HG03378 (cell line): Measurements from ENCODE around the gene LAMA1.

ENCODE experiments used
- ATAC-seq: cut with Tn5 transposase; IDR thresholded peaks from one replicate; pipeline ENCODE4 v1.9.1; 2021; ENCODE audit warnings: mild to moderate bottlenecking, moderate library complexity; ENCODE audit not compliant: unreplicated experiment

LAMA1 gene

DNA sequence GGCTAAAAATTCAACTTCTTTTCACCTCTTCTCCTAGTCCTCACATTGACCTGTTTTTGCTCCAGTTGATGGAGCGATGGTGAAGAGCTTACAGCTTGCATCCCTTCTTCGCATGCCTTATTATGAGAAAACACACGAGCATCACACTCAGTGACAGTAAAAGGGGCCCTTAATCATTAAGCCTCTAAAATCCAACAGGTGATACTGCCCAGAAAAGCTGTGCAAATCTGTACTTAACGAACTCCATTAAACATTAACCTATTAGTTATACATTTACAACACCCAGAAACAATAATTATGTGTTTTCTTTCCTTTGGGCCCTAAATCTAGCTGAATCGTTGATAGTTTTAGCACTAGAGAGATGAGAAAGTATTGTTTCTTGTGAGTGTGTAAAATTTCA is 54.8 kb downstream of the LAMA1 start:
- ATAC-seq: no peak

DNA sequence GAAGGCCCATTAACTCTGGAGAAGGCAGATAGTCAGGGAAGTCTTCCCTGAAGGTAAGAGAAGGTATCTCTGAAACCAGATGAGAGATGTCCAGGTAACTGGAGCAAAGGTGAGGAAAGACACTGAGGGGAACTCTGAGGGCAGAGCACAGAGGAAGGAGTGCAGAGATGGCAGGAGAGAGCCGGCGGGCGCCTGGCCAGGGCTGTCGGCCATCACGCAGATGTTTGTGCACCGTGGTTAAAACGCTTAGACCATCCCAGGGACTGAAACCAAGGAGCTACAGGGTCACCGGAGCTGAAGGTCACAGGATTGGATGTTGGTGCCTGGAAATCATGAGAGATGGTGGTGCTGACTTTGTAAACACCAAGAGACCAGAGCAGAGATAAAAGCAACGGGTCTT is 55.4 kb downstream of the LAMA1 start:
- no peak for ATAC-seq

DNA sequence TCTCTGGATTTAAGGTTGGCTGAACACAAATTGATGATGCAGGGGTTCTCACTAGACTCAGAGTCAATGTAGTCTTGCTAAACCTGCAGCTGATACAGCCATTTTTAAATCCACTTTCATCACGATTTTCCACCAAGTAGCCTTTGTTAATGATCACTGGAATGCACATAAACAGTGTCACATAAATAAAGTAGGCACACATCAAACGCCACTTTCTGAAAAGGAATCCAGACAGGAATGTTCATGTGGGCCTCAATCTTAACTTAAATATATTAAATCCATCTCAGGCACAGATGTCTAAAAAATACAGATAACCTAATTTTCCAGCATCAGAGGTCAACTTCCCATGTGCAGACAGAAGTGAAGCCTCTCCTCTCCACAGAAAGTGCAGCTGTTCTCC is 58.3 kb downstream of the LAMA1 start:
- ATAC-seq: no peak

DNA sequence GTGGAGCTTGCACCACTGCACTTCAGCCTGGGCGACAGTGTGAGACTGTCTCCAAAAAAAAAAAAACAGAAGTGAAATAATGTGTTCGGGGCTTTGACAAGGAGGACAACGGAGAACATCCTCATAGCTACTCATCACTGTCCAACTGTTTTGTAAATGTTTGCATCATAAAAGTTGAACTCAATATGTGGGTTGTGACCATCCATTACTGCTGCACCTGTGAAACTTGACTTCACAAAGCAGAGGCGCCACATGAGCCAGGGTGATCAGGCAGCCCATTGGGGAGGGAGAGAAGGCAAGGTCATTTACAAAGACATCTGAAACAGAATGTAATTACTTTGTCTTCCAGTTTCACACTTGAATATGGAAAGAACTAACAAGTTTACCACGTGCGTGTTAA is 61.6 kb downstream of the LAMA1 start:
- no peak for ATAC-seq

DNA sequence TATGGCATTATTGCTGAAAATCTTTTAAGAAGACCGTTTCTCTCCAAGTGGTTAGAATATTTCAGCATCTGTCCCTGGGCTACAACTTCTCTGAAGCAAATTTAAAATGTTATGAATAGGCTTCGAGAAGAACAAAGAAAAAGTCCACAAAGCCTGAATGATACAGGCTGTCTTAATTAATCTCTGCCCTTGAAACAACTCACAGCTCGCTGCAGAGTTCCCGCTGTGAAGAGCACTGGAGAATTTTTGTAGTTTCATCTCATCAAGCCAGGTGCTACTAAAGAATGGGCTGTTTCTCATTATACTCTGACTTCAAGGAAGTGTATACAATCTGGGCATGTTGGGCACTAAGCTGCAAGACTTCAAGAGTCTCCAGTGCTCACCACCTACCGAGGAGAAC is 67.6 kb downstream of the LAMA1 start:
- ATAC-seq: no peak

DNA sequence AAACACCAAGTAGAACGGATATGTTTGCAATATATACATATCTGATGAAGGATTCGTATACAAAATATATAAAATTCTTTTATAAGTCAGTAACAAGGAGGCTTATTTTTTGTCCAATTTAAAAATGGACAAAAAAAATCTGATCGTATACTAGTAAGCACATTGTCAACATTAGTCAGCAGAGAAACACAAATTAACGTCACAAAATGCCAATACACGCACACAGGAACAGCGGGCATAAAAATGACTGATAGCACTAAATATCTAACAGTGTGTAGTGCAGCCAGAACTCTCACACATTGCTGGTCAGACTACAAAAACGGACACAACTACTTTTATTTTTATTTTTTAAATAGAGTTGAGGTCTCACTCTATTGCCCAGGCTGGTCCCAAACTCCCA is 69.5 kb downstream of the LAMA1 start:
- ATAC-seq: no peak

DNA sequence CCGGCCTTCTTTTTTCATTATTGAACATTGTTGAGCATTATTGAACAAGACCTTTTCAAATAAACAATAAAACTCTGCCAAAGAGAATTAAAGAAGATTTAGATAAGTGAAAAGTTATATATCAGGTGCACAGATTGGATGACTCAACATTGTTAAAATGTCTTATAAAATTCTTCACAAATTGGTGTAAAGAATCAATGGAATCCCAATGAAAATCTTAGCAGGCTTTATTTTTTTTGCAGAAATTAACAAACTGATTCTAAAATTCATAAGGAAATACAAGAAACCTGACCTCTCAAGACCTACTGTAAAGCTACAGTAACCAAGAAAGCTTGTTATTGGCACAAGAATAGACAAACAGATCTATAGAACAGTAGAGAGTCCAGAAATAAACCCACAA is 70.3 kb downstream of the LAMA1 start:
- no peak for ATAC-seq

DNA sequence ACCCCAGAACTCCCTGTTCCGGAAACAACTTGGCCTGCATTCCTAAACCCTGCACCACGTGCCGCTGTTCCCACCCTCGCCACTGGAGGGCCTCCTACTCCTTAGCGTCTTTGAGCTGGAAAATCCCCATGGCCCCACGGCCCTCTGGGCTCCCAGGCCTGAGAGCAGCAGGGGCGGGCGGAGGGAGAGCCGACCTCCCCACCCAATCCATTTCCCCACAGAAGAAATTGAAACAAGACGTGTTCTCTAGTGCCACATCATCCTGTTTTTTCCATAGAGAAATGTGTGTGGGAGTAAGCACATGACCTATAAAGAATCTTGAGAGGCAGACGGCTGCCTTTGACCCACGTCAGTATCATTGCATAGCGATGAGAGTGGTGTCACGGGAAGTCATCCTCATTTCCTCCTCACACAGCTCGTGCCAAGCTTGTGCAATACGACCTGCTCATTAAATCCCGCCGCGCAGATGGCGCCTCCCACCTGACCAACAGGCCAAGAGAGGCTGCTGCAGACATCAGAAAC is 79.2 kb downstream of the LAMA1 start:
- no peak for ATAC-seq

DNA sequence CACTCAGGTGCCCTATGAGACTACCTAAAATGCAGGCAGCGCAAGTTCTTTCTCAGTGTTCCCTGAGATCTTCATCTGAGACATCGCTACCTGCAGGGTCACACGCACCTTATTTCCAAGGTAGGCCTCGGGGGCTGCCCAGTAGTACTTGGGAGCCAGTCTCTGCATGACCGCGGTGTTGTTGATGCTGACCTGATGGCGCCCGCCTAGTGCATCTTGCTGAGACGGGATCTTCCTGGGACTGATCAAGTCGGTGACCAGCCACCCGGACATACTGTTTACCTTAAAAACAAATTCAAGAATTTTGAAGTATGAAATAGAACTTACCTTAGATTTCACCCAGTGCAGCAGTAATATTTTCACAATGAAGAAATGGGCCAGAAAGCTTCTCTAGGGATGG is 80.1 kb downstream of the LAMA1 start:
- no peak for ATAC-seq

DNA sequence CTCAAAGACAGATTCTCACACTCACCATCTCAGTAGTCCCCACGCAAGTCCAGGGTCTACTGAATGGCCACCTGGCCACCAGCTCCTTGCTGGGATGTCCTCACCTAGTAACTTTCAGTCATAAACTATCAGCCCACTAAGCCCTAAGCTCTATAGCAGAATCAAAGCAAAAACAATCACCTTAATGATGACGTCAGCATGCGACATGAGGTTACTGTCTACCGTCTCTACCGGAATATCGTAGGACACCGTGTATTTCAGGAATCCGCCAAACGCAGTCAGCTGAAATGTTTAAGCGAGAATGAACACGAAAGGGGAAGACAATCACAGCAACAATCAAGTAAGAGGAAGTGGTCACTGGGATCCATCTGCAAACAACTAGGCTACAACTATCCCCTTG is 81.8 kb downstream of the LAMA1 start:
- ATAC-seq: no peak

DNA sequence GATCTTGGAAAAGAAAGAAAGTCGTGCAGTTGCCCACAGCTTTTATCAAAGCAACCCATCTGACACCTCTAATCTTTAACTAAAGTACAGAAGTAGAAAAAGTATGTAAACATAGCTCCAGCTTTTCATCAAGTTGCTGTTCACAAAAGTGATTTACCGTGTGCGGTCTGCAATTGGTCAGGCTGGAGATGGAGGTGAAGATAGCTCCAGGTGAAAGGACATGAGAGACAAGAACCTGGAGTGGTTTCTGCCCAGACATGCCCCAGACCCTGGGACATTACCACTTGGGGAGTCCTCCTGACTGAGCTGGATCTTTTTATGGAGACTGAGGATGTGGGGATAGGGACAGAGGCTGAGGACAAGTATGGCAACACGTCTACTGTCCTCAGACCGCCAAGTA is 82.7 kb downstream of the LAMA1 start:
- no peak for ATAC-seq

DNA sequence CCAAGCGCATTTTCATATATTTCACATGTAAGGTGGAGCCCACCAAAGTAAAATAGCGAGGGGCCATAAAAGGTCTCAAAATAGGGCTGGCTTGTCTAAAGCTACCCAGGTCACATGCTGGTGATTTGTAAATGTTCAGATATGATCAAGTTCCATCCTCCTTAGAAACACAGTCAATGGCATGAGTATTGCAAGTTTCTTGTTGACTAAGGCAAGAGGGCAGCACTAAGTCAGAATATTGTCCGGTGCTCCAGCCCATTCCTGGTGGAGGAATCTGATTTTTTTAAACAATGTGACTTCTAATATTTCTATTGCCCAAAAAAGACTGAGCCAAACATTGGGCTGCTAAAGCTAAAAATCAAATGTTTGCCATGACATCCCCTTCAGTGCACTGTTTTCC is 85.1 kb downstream of the LAMA1 start:
- ATAC-seq: no peak

DNA sequence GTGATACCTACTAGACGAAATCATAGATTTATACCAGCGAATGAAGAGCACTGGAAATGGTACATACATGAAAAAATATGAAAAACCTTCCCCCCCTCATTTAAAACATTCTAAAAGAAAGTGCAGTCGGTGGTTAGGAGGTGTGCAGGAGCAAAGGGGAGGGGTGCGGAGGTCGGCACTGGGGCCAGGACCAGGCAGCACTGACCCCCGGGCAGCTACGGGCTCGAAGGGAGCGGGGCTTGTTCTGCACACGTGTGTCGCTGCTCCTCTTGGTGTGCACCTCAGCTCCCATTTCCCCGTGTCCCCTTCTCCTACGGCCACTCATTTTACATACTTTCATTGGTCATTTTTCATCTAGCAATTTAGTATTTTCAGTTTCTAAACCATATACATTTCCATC is 89.0 kb downstream of the LAMA1 start:
- ATAC-seq: no peak

DNA sequence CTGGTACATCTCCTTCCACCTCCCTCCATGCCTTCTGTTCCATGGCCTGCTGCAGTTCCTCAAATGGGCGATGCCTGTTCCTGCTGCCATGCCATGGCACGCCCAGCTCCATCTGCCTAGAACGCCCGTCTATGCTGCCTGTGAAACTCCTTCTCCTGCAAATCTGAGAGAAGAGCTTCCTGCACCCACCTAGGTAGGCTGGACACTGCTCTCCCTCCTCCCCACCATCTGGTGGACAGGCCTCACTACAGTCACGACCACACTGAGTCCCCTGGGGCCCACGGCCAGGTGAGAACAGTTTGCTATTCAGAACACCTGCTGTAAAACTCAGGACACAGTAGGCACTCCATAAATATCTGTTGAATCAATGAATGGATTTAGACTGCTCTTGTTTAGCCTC is 92.4 kb downstream of the LAMA1 start:
- no peak for ATAC-seq

DNA sequence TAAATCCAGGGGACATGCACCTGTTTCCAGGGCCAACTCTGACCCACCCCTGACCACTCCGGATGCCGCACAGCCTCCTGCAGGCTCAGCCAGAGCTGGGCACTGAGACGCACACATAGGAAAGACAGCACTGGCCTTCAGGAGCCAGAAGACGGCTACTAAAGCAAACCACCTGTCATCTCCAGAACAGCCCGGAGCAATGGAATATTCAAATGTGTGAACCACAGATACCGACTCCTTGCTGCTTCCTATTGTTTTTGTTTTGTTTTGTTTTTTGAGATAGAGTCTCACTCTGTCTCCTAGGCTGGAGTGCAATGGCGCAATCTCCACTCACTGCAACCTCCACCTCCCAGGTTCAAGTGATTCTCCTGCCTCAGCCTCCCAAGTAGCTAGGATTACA is 94.0 kb downstream of the LAMA1 start:
- no peak for ATAC-seq

DNA sequence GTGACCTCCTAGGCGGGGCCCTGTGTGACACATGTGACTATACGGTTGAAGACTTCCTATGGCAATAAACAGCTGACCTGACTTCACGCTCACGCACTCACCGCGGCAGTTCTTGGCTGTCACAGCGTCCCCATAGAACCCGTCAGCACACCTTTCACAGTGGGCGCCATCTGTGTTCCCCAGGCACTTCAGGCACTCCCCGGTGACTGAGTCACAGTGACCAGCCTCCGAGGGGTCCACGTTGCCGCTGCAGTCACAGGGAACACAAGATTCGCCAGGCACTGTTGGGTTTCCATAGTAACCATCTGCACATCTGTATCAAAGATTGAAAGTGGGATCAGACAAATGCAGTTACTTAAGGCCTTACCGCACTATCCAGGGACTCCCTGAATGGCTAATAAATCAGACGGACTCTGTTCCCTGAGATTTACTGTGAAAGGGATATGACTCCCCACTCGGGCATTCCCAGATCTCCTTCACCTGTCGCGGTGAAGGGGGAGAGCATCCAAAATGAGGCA is 94.5 kb downstream of the LAMA1 start:
- ATAC-seq: no peak

DNA sequence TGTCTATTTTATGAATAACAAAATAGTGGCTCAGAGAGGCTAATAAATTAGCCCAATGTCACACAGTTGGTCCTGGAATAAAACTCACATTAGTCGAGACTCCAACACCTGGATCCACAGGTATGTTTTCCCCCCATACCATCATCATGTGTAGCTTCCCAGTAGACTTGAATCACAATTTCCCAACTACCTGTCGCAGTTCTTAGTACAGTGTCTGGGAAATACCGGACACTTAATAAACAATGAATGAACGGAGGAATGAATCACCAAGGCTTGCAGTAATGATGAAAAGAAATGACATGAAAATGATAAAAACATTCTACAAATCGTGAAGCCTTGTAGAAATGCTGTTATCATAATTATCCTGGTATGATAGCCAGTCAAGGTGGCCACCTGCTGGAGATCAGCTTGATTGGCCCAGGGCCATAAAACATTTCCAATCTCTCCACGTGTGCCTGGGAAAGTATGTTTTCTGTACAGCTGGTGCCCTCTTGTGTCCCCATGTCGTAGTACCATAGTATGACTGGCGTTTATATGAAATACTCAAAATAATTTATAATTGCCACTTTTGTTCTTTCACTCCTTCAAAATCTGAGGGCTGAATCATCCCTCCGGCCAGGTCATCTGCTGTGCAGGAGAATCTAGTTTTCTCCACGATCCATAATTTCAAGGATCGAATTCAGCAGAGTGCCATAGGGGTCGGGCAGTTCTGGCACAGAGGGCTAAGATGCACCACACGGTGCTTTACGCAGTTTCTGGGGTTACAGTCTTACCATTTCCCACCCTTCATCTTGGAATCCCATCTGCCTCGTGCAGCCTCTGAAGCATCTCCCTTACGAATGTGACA is 95.4 kb downstream of the LAMA1 start:
- ATAC-seq: no peak

DNA sequence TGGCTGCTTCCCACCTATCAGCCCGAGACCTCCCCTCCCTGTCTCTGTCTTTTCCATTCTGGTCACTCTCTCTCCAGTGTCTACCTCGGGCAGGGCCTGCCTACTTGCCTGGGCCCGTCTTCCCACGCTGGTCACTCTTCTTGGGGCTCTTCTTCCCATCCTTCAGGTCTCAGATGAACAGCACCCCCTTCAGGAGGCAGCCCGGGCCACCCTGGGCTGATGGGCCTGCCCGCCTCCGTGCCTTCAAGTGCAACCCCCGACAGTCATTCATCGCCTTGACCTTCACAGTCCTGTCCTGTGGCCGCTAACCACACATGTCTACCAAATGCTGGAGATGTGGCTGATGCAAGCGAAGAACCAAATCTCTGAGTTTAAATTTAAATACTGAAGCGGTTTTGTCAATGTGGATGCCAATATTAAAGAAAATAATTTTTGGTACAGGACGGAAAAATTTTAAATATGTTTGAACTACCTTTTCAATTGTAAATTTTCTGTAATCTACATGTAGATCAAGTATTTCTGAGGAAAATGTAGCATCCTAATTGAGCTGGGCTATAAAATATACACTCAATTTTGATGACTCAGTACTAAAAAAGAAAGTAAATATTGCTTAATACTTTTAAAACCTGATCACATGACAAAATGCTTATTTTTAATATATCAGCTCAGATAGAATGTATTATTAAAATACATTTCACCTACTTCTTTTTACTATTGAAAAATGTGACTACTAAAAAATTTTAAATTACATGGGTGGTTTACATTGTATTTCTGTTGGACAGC is 96.4 kb downstream of the LAMA1 start:
- no peak for ATAC-seq

DNA sequence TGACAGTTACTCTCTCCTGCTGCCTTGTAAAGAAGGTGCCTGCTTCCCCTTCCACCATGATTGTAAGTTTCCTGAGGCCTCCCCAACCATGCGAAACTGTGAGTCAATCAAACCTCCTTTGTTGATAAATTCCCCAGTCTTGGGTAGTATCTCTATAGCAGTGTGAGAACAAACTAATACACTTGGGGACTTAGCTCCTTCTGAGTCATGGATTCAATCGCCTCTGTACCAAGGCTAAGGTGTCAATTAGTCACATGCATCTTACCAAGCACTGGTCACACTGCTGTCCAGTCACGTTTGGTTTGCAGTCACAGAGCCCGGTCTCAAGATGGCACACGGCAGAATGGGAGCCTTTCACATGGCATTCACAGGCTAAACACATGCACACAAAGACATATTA is 100.6 kb downstream of the LAMA1 start:
- ATAC-seq: no peak

DNA sequence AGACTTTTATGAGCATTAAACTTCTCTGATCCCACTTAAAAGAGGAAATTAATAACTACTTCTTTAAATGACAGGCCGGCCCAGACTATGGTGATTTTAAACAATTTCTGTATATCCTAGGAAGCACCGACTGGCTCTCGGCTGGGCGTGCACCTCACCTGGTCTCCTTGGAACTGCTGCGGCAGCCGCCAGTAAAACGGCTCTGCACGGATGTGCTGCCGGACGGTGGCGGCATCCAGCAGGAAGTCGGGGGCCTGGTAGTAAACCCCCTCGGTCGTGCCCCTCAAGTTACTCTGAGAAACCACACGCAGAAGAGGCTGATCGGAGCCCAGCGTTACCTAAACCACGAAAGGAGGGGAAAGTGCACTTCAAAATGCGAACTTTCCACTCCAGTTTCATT is 106.5 kb downstream of the LAMA1 start:
- ATAC-seq: no peak

DNA sequence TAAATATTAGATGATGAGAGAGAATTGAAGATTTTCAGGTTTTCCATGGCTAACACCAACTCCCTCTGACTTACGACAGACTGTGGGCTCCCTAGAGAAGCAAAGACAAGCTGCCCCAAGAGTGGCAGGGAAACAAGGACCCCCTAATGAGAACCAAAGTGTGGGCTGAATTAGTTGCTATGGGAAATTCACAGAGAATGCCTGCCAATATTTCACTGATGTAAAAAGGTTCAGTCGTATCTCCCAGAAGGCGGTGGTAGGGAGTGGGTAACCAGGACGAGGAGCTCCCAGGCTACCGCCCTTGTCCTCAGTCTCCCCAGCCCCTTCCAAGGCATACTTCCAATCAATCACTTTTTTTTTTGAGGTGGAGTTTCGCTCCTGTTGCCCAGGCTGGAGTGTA is 113.6 kb downstream of the LAMA1 start:
- no peak for ATAC-seq

DNA sequence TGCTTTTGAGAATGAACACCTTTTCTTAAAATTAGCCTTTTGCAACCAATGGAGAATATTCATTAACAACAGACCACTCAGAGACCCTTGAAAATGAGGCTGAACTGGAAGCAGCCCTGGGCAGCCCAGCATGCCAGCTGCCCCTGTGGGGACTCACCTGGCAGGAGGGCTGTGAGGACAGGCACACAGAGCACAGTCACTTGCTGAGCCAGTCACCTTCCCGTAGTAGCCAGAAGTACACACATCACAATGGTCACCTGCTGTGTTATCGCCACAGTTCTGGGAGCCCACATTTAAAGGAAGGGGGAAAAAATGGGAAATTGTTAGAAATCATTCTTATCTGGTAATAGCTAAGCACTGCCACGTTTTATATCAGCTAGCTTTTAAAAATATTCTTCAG is 115.5 kb downstream of the LAMA1 start:
- no peak for ATAC-seq
